Activated CD4-positive, alpha-beta T cell treated with anti-CD3 and anti-CD28 coated beads, Interleukin-2, amount 50 U/mL, for 24 hours (primary cell): ENCODE data around the gene ST6GALNAC2.
"Not testable (repeated sequence)": the region's sequence is repeated elsewhere in the genome, so short reads cannot be mapped to it uniquely, and the experiment has no call there.

Experiments
- DNase-seq, 2 donors: peaks; one replicate each; pipeline ENCODE4 v3.0.0-alpha.2; 2020; ENCODE audit warnings: low read depth in 1 of 2, low spot score in 1 of 2

The ST6GALNAC2 gene

DNA sequence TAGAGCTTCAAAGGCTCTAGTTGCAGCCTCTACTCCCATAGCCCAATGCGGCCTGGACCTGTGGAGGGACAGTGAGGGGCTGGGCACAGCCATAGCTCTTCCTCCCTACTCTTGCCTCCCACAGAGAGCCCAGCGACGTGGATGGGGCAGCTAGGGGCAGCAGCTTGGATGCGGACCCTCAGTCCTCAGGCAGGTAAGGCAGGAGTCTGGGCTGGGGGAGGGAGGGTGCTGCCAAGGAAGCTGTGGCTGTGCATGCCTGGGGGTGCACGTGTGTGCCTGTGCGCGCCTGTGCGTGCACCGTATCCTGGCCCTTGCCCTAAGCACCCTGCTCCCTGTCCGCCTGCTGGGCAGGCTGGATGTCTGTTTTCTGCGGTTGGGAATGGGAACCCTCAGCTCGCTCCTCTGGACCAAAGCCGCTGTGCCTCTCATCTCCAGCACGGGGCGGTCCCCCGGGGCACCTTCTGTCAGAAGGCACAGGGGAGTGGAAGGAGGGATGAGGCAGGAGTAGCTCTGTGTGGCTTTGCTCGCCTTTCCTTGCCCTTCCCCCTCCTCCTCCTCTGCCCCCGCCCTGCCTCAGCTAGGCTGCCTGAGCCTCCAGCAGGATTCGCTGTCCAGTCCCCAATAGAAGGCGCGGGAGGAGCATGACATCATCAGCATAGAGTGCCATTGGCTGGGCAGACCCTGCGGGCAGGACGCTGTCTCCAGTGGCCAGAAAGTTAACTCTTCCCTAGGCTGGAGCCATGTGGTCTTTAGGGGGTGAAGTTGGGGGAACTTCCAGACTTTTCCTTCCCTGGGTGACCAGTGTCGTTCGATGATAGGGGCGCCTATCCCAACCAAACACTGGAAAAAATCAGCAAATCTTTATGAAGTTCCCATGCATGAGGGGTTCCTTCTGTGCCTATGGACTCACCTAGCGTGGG lies 45.0 kb downstream of the ST6GALNAC2 start:
- no peak for DNase-seq

GRCh38 chr17:76539631-76540271 lies 45.9 kb downstream of the ST6GALNAC2 start, which contains the start of gene PRCD:
Gene PRCD, plus strand, starts transcription at chr17:76540044. Its CDS starts 98 bp downstream, at chr17:76540142.
- no peak for DNase-seq

DNA sequence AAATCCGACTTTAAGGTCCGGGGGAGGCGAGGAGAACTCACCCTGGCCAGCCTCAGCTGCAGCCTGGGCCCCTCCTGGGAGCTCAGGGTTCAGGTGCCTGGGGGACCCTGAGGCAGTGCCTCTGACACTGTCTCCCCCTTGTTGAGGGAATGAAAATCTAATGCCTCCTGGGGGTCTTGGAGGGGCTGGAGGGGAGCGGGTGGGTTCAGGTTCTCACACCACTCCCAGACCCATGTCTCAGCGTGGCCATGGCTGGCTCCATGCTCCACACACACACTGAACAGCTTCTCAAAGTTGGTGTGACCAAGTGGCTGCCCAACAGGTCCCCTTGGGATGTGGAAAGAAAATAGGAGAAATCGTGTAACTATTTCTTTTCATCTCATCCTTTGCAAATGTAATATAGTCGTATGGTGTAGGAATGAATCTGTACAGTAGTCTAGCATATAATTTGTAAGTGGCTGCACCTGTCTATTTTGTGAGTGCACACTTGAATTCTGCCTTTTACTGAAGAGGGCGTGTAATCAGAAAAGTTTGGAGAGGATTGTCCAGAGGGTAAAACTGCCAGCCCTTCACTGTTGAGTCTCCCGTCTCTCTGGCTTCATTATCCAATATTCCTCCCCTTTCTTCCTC lies 46.6 kb downstream of the ST6GALNAC2 start:
- DNase-seq, result no peak

DNA sequence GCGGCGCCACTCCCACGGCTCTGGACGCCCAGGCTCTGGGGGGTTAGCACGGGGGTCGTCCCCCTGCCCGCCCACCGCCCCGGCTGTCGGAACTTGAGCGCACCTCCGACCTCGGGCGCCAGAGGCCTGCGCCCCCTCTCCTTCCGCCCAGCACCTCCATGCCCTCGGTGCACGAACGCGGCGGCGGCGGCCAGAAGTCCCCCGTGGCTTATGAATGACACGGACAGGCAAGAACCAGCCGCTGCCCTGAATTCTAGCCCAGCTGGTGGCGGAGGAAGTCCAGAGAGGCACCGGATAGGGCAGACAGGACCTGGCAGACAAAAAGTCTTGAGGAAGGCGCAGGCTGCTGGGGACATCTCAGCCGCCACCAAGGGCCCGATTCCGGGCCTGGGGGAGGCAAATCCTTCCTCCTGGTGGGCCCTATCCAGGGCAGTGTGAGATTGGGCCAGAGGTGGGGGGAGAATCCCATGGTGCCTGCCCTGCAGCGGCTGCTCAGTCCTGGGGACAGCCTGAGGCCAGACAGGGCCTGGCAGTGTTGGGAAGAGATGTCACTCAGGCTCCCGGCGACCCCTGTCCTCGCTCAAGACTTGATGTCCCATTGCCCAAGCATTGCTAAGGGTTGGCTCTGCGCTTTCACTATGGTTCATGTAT lies 47.3 kb downstream of the ST6GALNAC2 start:
- no peak for DNase-seq

GRCh38 chr17:76537578-76538280 lies 47.9 kb downstream of the ST6GALNAC2 start, which contains the start of gene CYGB:
Gene CYGB, minus strand, starts transcription at chr17:76537709. Its CDS starts 167 bp downstream, at chr17:76537542.
- no peak for DNase-seq

GRCh38 chr17:76537288-76537577 lies 48.4 kb downstream of the ST6GALNAC2 start:
- no peak for DNase-seq

GRCh38 chr17:76536511-76537287 lies 49.0 kb downstream of the ST6GALNAC2 start:
- no peak for DNase-seq

- no peak for DNase-seq
Measured at GRCh38 chr17:76535788-76536510, 49.7 kb downstream of the ST6GALNAC2 start.

DNA sequence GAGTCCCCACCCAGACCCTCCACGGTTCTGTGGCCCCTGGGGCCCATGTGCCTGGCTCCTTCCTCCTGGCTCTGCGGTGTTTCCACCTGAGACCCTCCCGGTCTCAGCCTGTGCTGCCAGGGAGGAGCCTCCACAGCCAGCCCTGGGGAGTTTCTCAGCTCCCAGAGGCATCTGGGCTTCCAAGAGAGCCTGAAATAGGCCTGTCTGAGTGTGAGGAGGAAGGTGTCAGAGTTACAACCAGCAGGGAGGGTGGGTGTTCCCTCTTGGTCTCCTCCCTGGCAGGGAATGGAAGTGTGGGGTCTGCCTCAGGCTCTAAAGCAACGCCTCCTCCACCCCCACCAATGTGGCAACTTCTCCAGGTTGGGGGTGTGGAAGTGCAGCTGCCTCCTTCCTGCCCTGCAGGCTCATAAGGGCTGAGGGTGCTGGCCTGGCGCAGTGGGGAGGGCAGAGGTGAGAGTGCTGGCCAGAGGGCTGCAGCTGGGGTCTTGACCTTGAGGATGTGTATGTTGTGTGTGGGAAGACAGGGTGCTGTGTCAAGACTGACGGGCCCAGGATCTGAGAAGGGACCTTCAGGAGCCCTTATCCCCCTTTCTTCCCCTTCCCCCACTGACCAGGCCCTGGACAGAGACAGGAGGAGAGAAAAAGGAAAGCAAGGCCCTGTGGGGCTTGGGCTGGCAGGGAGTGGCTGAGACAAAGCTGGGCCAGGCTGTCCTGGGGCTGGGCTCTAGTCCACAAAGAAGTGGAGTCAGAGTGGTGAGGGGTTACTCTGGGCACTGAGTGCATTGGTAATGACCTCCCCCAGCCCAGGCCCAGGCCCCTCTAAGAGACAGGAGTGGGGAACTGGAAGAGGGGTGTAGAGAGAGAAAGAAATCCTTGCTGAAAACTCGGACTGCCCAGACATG lies 50.6 kb downstream of the ST6GALNAC2 start:
- DNase-seq, result no peak

GRCh38 chr17:76533640-76534359 lies 51.9 kb downstream of the ST6GALNAC2 start:
- DNase-seq, result not testable (repeated sequence)

DNA sequence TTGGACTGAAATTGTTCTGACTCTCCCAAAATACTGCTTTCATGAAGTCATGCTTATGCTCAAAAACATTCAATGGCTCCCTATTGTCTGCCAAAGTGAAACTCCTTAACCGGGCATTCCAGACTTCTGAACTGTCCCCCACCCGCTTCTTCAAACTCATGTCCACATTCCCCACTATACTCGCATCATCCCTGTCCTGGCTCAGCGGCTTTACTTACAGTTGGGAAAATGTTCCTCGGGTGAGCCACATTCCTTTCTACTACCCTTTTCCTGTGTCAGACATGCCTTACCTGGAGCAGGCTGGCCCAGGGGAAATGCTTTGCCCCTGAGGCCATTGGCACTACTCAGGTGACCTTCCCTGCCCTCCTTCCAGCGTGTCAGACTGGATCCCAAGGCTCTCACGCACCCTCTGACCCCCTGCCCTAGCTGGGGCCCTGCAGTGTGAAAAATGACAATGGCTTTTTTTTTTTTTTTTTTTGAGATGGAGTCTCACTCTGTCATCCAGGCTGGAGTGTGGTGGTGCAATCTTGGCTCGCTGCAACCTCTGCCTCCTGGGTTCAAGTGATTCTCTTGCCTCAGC lies 53.5 kb downstream of the ST6GALNAC2 start:
- no peak for DNase-seq

- no peak for DNase-seq
Measured at GRCh38 chr17:76531486-76532038, 54.1 kb downstream of the ST6GALNAC2 start.

DNA sequence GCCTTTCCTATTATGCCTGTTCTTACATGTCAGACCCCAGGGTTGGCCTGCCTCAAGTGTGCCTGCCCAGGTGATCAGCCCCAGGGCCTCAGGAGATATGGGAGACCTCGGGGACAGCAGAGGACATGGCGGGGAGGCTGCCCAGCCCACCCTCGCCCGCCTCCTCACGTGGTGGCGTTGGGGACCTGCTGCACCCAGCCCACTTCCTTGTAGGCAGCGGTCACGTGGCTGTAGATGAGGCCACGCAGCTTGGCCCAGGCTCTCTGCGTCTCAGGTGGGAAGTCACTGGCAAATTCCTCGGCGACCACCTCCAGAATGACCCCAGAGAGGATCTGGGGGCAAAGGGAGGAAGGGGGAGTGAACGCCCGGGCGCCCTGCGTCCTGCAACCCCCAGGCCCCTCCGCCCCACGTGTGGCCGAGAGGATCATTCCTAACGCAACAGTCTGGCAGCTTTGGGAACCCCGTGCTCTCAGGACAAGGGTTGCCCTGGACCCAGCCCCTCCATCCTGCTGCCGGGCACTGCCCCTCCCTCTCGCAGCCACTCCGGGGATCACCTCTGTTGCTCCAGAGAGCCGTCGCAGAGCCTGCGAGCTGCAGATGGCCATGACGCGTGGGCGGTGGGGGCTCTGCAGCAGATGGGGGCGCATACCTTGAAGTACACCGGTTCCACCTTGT lies 54.7 kb downstream of the ST6GALNAC2 start:
- no peak for DNase-seq

- DNase-seq, result no peak
Measured at GRCh38 chr17:76530095-76530723, 55.5 kb downstream of the ST6GALNAC2 start.

GRCh38 chr17:76529224-76530094 lies 56.2 kb downstream of the ST6GALNAC2 start:
- DNase-seq, result no peak
